HepG2 (cell line): ENCODE measurements around the gene CHADL. TPM values are rescaled to one million over a fixed set of nuclear protein-coding genes. Genes with fewer than 3 reads are reported as not detected.

ENCODE experiments used
- CCAR2 ChIP-seq: fragments of 200-400 bp; formaldehyde crosslinking; optimal IDR thresholded peaks from 2 replicates; pipeline ENCODE3; 2018; ENCODE audit warnings: low read depth, mild to moderate bottlenecking, low read length, moderate library complexity
- CENPT ChIP-seq: sonication (generic); formaldehyde crosslinking; IDR thresholded peaks from 2 replicates; pipeline ENCODE4 v1.8.0; 2022; ENCODE audit warnings: low read depth, mild to moderate bottlenecking, moderate library complexity, missing genetic modification reagents
- HDAC6 ChIP-seq: fragments of 200-600 bp; sonication (generic); IDR thresholded peaks from 2 replicates; pipeline ENCODE4 v1.7.0; 2017; ENCODE audit warnings: mild to moderate bottlenecking, antibody characterized with exemption, low read length, low read depth
- JARID2 ChIP-seq: sonication (generic); formaldehyde crosslinking; IDR thresholded peaks from 2 replicates; pipeline ENCODE4 v1.8.1; 2023; ENCODE audit warnings: missing genetic modification reagents, inconsistent platforms; ENCODE audit not compliant: insufficient replicate concordance
- KLF15 ChIP-seq: sonication (generic); formaldehyde crosslinking; IDR thresholded peaks from 2 replicates; pipeline ENCODE4 v1.8.1; 2023; ENCODE audit warnings: borderline replicate concordance, mild to moderate bottlenecking, inconsistent platforms, missing genetic modification reagents, mixed read lengths
- LRRFIP1 ChIP-seq: sonication (generic); formaldehyde crosslinking; conservative IDR thresholded peaks from 2 replicates; pipeline ENCODE4 v1.4.0; 2020; ENCODE audit warnings: missing genetic modification reagents
- MAFF ChIP-seq: IDR thresholded peaks from 2 replicates; pipeline ENCODE4 v1.6.1; 2011; ENCODE audit warnings: low read depth, low read length, improper control_type of control experiment
- MAZ ChIP-seq, 2 experiments: sonication (generic) in 1 of 2; formaldehyde crosslinking in 1 of 2; IDR thresholded peaks; 2 replicates each; pipeline versions ENCODE4 v1.5.0 to v1.6.1; 2012 to 2020; ENCODE audit warnings: low read depth in 2 of 2, mild to moderate bottlenecking in 2 of 2, borderline replicate concordance in 1 of 2, improper control_type of control experiment in 1 of 2, low read length in 1 of 2, missing genetic modification reagents in 1 of 2, moderate library complexity in 1 of 2
- MYC ChIP-seq: sonication (generic); formaldehyde crosslinking; IDR thresholded peaks from 2 replicates; pipeline ENCODE4 v1.9.0; 2021; ENCODE audit warnings: missing genetic modification reagents, borderline replicate concordance
- NR2F6 ChIP-seq, 2 experiments: IDR thresholded peaks; 2 replicates each; pipeline ENCODE4 v1.6.1; 2016; ENCODE audit warnings: antibody characterized with exemption in 1 of 2, mild to moderate bottlenecking in 1 of 2
- PITX1 ChIP-seq: sonication (generic); formaldehyde crosslinking; IDR thresholded peaks from 2 replicates; pipeline ENCODE4 v1.5.1; 2020; ENCODE audit warnings: mild to moderate bottlenecking, missing genetic modification reagents
- REST ChIP-seq, 2 experiments: IDR thresholded peaks; 2 replicates each; pipeline ENCODE4 v1.6.1; 2011 to 2012; ENCODE audit warnings: low read length in 2 of 2, borderline replicate concordance in 1 of 2, low read depth in 1 of 2, mild to moderate bottlenecking in 1 of 2, moderate library complexity in 1 of 2
- SOX5 ChIP-seq: IDR thresholded peaks from 2 replicates; pipeline ENCODE4 v1.6.1; 2016; ENCODE audit warnings: borderline replicate concordance
- TMF1 ChIP-seq: sonication (generic); formaldehyde crosslinking; IDR thresholded peaks from 2 replicates; pipeline ENCODE4 v1.8.1; 2022; ENCODE audit warnings: low read depth, missing genetic modification reagents
- ZNF207 ChIP-seq: fragments of 450-650 bp; IDR thresholded peaks from 2 replicates; pipeline ENCODE4 v1.6.1; 2016; ENCODE audit warnings: antibody characterized with exemption, borderline replicate concordance
- ZNF343 ChIP-seq: sonication (generic); formaldehyde crosslinking; IDR thresholded peaks from 2 replicates; pipeline ENCODE4 v1.4.0; 2020; ENCODE audit warnings: mild to moderate bottlenecking, missing genetic modification reagents
- ZNF691 ChIP-seq: sonication (generic); formaldehyde crosslinking; IDR thresholded peaks from 2 replicates; pipeline ENCODE4 v1.4.0; 2020; ENCODE audit warnings: missing genetic modification reagents, low read depth, mild to moderate bottlenecking, borderline replicate concordance
- polyA plus RNA-seq, 8 experiments: library from polyadenylated mRNA; depleted of rRNA in 3 of 8; stranded (reverse) in 7 of 8; unstranded in 1 of 8; fragments of >200 nt; fragmentation: Illumina TruSeq in 4 of 8; extraction: Trizol in 4 of 8; gene quantifications; 2 replicates each; pipeline versions ENCODE4 v1.2.1 to v1.2.3, GENCODE V29; 2011 to 2016; ENCODE audit warnings: low read depth in 4 of 8, missing spikeins in 1 of 8, mixed read lengths in 1 of 8; ENCODE audit not compliant: insufficient read depth in 1 of 8
- total RNA-seq, 5 experiments: library from RNA; depleted of rRNA; stranded (reverse); fragments of >200 nt; fragmentation: Illumina TruSeq; extraction: Trizol; gene quantifications; 2 replicates each; pipeline ENCODE4 v1.2.3, GENCODE V29; 2016; ENCODE audit warnings: low read depth in 1 of 5

Gene CHADL
- total and polyA plus RNA-seq, 2 of the 13 experiments (the other 11 are each of a cell fraction or from before 2014, with no cell fraction given), result 2.8 to 8.1 TPM

GRCh38 chr22:41197038-41197972 lies 43.4 kb downstream of the CHADL start (continued):
- TF ChIP-seq MYC (CRISPR knock-in tag) (no peak), ZNF343 (peak; percentile 31; the same call in 1 of the 2 replicates), REST (IDR thresholded peaks at IDR 0.05; ENCODE audit: borderline replicate concordance in 1 of 2, low read depth in 1 of 2, low read length in 2 of 2) (no peak; a peak in 1 of 4 replicates), CENPT (no peak), MAFF (no peak), KLF15 (CRISPR knock-in tag) (0 out of 2 replicates have a peak, but pooled peaks have one; percentile 40), HDAC6 (no peak), CCAR2 (no peak), JARID2 (CRISPR knock-in tag) (no peak), ZNF691 (CRISPR knock-in tag) (peak; percentile 56; the same call in 1 of the 2 replicates), NR2F6 (IDR thresholded peaks at IDR 0.05) (peak; percentile 21; the same call in 1 of the 2 replicates), NR2F6 (CRISPR knock-in tag; IDR thresholded peaks at IDR 0.05) (peak; percentile 57; the same call in 1 of the 2 replicates), MAZ (IDR thresholded peaks at IDR 0.05; ENCODE audit: borderline replicate concordance, low read depth, low read length) (0 out of 2 replicates have a peak, but pooled peaks have one; percentile 47), MAZ (CRISPR knock-in tag; IDR thresholded peaks at IDR 0.05; ENCODE audit: low read depth) (peak; percentile 71), LRRFIP1 (CRISPR knock-in tag) (no peak), ZNF207 (no peak), PITX1 (CRISPR knock-in tag) (peak; percentile 37; the same call in 1 of the 2 replicates), TMF1 (0 out of 2 replicates have a peak, but pooled peaks have one; percentile 32), SOX5 (no peak)
